Endometrial microvascular endothelial cells (primary cell): ENCODE results near the gene POLRMT. TPM values are rescaled to one million over a fixed set of nuclear protein-coding genes. Genes with fewer than 3 reads are reported as not detected.
"Not testable (repeated sequence)": the region's sequence is repeated elsewhere in the genome, so short reads cannot be mapped to it uniquely, and the experiment has no call there.

ENCODE experiments used
- in situ Hi-C: cut with HindIII; loops from 2 replicates; pipeline ENCODE4 v1.10.0; 2017; ENCODE audit warnings: low sequenced_read_pairs, low pct_unique_long_range_greater_than_20kb; ENCODE audit errors: inconsistent ontology term
- total RNA-seq: library from RNA; depleted of rRNA; stranded (reverse); fragments of >200 nt; gene quantifications from one replicate; pipeline ENCODE4 v1.2.3, GENCODE V29; 2015; ENCODE audit errors: inconsistent ontology term

The POLRMT gene
- 25.9 TPM for total RNA-seq

GRCh38 chr19:633068-633785 lies at the start of gene POLRMT:
Gene POLRMT, minus strand, starts transcription at chr19:633537. Its CDS starts 25 bp downstream, at chr19:633512.
- in situ Hi-C loops, result no loop called here

GRCh38 chr19:682678-683320 lies 49.5 kb upstream of the POLRMT start:
- in situ Hi-C loops, result no loop called here

- in situ Hi-C loops, result no loop called here
Measured at GRCh38 chr19:681029-682019, 48.0 kb upstream of the POLRMT start.

GRCh38 chr19:680287-681028 lies 47.1 kb upstream of the POLRMT start:
- in situ Hi-C loops, result no loop called here

GRCh38 chr19:679418-680286 lies 46.3 kb upstream of the POLRMT start:
- in situ Hi-C loops, result no loop called here

GRCh38 chr19:678791-679388 lies 45.6 kb upstream of the POLRMT start:
- in situ Hi-C loops, result no loop called here

GRCh38 chr19:677601-678436 lies 44.5 kb upstream of the POLRMT start:
- in situ Hi-C loops, result no loop called here

GRCh38 chr19:677201-677600 lies 43.9 kb upstream of the POLRMT start:
- in situ Hi-C loops, result no loop called here

GRCh38 chr19:676339-677105 lies 43.2 kb upstream of the POLRMT start, which contains the start of gene FSTL3:
Gene FSTL3, plus strand, starts transcription at chr19:676392. Its CDS starts 32 bp downstream, at chr19:676424.
- in situ Hi-C loops, result no loop called here

- in situ Hi-C loops, result no loop called here
Measured at GRCh38 chr19:676007-676338, 42.6 kb upstream of the POLRMT start.

GRCh38 chr19:674282-675151 lies 41.2 kb upstream of the POLRMT start:
- in situ Hi-C loops, result no loop called here

- in situ Hi-C loops, result no loop called here
Measured at GRCh38 chr19:670609-671075, 37.3 kb upstream of the POLRMT start.

GRCh38 chr19:668675-669434 lies 35.5 kb upstream of the POLRMT start:
- in situ Hi-C loops, result not testable (repeated sequence)

GRCh38 chr19:666985-667573 lies 33.7 kb upstream of the POLRMT start:
- in situ Hi-C loops, result not testable (repeated sequence)
